ENCODE results near the gene WDFY4.

WDFY4 gene

DNA sequence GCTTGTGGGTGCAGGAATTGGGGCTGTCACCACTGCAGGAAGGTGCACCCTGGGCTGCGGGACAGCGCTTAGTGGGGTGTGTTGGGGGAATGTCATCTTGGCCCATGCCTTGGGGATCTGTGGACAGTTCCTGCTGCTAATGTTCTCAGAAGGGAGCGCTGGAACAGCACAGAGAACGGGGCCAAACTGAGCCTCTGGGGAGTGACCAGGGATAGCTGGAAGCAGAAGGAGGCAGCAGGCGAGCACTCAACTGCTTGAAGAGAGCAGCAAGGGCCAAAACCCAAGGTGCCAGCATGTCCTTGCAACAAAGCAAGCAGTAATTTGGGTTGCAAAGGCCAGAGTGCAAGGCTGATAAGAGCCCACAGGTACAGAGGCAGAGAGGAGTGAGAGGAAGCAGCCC, 31.3 kb upstream of the WDFY4 start:
- no peak overlapping the region for H3K4me3 ChIP-seq (IDR thresholded peaks at IDR 0.05; ENCODE audit: insufficient read depth, low read depth, low read length)
- H3K4me2 ChIP-seq, result no peak overlapping the region
- peaks cover 16% of the 10 kb centered on the region for H3K4me1 ChIP-seq (ENCODE audit: low read depth, poor library complexity, severe bottlenecking)

DNA sequence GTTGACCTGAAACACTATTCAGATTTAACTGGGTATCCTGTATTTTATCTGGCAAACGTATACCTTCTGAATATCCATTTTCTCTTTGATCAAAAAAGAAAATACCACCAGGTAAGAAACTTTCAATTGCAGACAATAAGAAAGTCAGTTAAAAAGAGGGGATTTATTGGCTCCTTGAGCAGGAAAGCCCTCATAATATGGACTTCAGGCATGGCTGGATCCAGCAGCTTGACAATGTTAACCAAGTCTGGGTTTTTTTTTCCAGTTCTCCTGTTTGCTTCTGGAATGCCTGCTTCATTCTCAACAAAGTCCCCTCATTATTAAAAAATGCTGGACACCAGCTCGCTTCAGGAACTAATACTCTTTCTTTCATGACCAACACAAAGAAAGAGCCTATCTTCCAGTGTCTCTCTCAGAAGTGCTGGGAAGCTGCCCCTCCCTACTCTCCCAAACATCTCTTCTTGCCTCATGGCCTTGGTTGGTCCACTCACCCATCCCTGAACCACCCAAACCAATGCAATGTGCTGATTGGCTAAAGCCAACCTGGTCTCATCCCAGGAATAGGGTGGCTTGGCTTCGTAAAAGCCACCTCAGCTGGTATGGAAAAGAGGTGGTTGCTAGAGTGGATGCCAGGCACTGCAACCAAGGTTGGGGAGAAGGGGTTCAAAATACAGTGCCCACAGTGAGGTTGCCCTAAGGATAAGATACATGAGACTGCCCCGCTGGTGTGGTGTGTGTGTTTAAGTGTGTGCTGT, 30.6 kb upstream of the WDFY4 start:
- H3K4me2 ChIP-seq, result no peak overlapping the region

More for the DNA sequence above, 31.3 kb upstream of the WDFY4 start:
- Histone ChIP-seq H3K79me2 (ENCODE audit: insufficient read depth, low read depth) (no peaks in the 10 kb centered on the region), H3K9ac (no peak overlapping the region), H2AFZ (ENCODE audit: low read depth) (no peak overlapping the region), H3K27me3 (ENCODE audit: insufficient read depth, low read depth) (no peaks in the 10 kb centered on the region), H3K36me3 (ENCODE audit: insufficient read depth) (no peaks in the 10 kb centered on the region), H3K27ac (no peak overlapping the region), H4K20me1 (ENCODE audit: insufficient read depth) (no peaks in the 10 kb centered on the region)
- TF ChIP-seq CTCF (conservative IDR thresholded peaks at IDR 0.05; ENCODE audit: low read depth, low read length), result no peak

DNA sequence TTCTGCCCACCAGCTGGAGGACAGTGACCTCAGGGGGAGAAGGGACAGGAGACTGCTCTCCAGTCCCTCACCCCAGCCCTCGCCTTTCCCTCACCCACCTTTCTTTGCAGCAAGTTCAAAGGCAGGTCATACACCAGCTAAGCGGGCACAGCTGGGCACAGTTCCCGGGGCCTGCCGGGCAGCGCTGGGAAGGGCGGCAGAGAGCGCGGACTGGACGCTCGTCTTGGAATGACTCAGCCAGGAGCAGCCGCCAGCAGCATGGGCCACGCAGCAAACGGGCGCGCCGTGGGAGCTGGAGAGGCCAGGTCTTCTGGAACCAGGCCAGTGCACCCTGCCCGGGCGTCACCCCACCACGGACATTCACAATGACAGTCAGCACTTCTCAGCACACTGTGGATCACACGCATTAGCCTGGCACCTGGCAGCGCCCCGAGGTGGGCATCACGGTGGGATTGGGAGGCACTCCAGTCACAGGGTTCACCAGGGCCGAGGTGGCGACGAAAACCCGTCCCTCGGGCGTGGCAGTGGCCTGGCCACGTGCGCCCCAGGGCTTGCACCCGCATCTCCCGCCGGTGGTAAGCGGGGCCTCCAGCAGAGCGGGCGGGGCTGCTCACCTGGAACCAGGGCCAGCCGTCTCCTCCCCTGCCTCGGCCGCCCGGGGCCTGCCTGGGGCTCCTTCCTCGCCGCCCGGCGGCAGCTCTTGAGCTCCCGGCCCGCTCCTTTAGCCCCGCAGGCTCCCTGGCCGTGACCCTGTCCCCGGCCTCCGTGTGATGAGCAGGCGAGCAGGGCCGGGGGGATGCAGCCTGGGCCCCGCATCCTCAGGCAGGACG, 29.0 kb upstream of the WDFY4 start:
- Histone ChIP-seq H3K79me2 (ENCODE audit: insufficient read depth, low read depth) (no peaks in the 10 kb centered on the region), H3K27me3 (ENCODE audit: insufficient read depth, low read depth) (no peaks in the 10 kb centered on the region), H2AFZ (ENCODE audit: low read depth) (peak overlapping the region; percentile 90), H3K36me3 (ENCODE audit: insufficient read depth) (no peaks in the 10 kb centered on the region), H3K4me1 (ENCODE audit: low read depth, poor library complexity, severe bottlenecking) (peaks cover 20% of the 10 kb centered on the region), H3K4me2 (peak overlapping the region; percentile 73), H4K20me1 (ENCODE audit: insufficient read depth) (no peaks in the 10 kb centered on the region), H3K9ac (peak overlapping the region; percentile 67), H3K4me3 (IDR thresholded peaks at IDR 0.05; ENCODE audit: insufficient read depth, low read depth, low read length) (no peak overlapping the region), H3K27ac (no peak overlapping the region)
- no peak for TF ChIP-seq CTCF (conservative IDR thresholded peaks at IDR 0.05; ENCODE audit: low read depth, low read length)

More for the DNA sequence above, 30.6 kb upstream of the WDFY4 start:
- no peaks in the 10 kb centered on the region for H3K79me2 ChIP-seq (ENCODE audit: insufficient read depth, low read depth)
- no peak overlapping the region for H3K9ac ChIP-seq
- peaks cover 17% of the 10 kb centered on the region for H3K4me1 ChIP-seq (ENCODE audit: low read depth, poor library complexity, severe bottlenecking)
- TF ChIP-seq CTCF (conservative IDR thresholded peaks at IDR 0.05; ENCODE audit: low read depth, low read length), result no peak
- H2AFZ ChIP-seq (ENCODE audit: low read depth), result no peak overlapping the region
- H3K27ac ChIP-seq, result no peak overlapping the region
- no peaks in the 10 kb centered on the region for H4K20me1 ChIP-seq (ENCODE audit: insufficient read depth)
- no peaks in the 10 kb centered on the region for H3K36me3 ChIP-seq (ENCODE audit: insufficient read depth)
- H3K27me3 ChIP-seq (ENCODE audit: insufficient read depth, low read depth), result no peaks in the 10 kb centered on the region
- no peak overlapping the region for H3K4me3 ChIP-seq (IDR thresholded peaks at IDR 0.05; ENCODE audit: insufficient read depth, low read depth, low read length)

- Histone ChIP-seq H2AFZ (ENCODE audit: low read depth) (peak overlapping the region; percentile 100), H3K27ac (no peak overlapping the region), H3K4me3 (IDR thresholded peaks at IDR 0.05; ENCODE audit: insufficient read depth, low read depth, low read length) (no peak overlapping the region), H3K79me2 (ENCODE audit: insufficient read depth, low read depth) (no peaks in the 10 kb centered on the region), H3K36me3 (ENCODE audit: insufficient read depth) (no peaks in the 10 kb centered on the region), H3K4me2 (peak overlapping the region; percentile 92), H4K20me1 (ENCODE audit: insufficient read depth) (no peaks in the 10 kb centered on the region), H3K9ac (peak overlapping the region; percentile 67; the same call in 1 of the 2 replicates), H3K4me1 (ENCODE audit: low read depth, poor library complexity, severe bottlenecking) (peaks cover 20% of the 10 kb centered on the region), H3K27me3 (ENCODE audit: insufficient read depth, low read depth) (no peaks in the 10 kb centered on the region)
- TF ChIP-seq CTCF (conservative IDR thresholded peaks at IDR 0.05; ENCODE audit: low read depth, low read length), result peak; percentile 71
Observed at GRCh38 chr10:48656241-48656913, 28.3 kb upstream of the WDFY4 start.

Data from KMS-11 (cell line).